Suppressor macrophage (primary cell): ENCODE measurements around the gene SAMSN1.
"Not testable (repeated sequence)": the region's sequence is repeated elsewhere in the genome, so short reads cannot be mapped to it uniquely, and the experiment has no call there.

Experiments
- DNase-seq, 4 experiments: peaks; one replicate each; pipeline ENCODE4 v3.0.0-alpha.2; 2020 to 2022

SAMSN1 gene

DNA sequence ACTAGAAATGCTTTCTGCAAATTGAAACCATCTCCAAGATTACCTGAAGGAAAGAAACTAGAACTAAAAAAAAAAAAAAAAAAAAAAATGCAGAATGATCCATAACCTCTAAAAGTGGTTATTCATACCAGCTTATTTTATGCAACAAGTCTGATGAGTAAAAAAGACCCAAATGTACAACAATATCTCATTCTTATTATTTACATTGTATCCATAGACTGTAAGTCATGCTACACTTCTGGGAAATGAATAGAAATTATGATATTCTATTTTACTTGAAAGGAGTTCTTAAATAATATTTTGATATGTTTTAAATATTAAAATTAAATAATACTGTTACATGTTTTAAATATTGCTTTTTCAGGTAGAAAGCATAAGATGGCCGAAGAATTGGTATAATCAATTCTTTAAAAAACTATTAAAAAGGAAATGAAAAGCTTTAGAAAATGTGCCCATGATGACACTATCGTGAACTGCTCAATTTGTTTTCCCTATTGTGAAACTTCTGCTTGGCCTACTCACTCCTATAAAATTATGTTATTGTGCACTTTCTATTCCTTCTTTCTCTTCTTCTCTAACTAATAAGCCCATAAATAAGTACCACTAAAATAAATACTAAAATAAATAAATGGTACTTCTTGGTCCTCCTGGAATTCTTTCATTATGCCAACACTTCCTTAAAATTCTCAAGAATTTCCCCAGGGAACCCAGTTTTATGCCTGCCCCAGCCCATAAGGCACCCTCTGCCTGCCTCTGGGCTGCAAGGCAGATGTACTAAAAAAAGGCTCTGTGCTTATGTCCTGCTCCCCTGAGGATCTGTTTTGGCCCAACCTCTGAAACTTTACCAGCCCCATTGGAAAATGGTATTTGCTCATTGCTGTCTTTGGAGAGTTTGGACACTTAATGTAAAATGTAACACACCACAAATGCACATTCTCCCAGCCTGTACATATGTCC lies 18.1 kb downstream of the SAMSN1 start:
- peak; percentile 31 to 78 (median 64) for DNase-seq

DNA sequence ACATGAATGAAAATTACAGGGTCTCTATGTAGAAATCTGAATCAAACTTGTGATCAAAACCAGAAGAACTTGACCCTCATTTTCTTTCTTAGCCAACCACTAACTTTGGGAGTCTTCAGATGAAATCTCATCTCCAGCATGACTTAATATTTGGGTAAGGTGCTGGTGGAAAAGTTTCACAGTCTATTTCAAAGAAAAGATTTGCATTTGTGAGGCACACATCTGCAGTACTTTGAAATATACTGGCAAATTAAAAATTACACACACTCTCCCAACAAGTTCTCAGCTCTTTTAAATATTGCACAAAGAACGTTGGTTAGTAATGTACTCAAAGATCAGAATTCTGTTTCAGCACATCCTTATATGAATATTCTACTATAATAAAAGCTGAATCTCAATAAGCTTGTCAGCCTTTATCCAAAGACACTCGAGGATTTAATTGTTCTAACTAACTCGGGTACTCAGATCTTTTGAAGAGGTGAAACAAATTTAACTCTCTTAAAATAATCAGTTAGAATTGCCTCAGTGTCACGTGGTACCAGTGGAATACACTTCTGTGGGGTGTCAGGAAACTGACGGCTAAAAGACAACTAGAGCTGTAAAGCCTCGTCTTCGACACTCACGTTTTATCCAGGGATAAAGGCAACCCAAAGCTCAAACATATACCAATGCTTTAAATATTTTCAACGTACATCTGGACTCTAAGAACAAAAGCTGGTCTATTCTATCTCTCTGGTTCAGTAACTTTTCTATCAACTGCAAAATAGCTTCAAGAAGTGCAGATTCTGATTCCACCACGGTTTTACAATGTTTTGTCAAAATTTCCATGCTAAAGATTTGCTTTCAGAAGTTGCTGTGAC lies 19.0 kb downstream of the SAMSN1 start:
- peak in 2 of 4 experiments; percentile 17 to 24 for DNase-seq

DNA sequence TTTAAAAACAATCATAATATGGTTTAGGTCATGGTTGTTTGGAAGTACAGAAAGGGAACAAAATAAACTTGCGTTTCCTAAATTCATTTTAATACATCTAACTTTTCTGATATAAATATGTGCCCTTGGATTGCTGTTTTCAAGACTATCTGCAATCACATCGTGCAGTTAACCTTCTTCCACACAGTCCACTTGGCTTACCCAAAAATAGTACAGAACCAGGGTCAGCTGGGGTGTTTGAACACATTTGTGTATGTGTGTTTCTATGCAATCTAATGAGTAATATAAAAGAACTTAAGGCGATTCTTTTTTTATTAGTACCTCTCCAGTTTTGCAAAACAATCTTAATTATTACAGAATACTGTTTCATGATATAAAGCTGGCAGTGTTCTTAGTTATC lies 19.9 kb downstream of the SAMSN1 start:
- peak in 2 of 4 experiments; percentile 25 to 42 for DNase-seq

DNA sequence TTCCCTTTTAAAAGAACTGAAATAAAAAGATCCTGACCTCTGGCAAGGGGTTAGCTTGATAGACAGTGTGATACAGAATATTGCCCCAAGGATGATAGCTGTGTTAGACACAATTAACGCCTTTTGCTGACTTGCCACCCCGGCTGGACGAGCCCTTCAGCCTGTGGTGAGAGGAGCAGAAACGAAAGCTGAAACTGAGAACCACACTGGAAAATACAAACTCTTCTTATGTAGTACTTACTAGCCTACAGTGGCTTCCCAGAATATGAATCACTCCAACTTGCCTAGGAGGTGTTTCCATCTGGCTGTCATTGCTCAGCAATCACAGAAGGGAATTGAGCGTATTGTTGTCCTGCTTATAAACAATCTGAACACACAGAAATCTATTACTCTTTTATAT lies 22.9 kb downstream of the SAMSN1 start:
- DNase-seq, result peak; percentile 63 to 87 (median 82)

DNA sequence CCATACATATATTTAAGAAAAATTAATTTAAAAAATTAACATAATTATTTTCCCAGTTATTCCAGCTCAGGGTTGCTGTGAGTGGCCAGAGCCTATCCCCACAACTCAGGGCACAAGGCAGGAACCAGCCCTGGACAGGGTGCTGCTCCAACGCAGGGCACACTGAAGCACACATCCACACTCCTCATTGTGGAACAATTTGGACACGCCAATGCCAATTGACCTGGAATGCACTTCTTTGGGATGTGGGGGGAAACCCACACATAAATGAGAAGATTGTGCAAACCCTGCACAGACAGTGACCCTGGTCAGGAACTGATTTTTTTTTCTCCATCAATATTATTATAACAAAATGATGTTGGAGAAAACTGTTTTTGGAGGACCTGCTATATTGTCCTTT lies 23.4 kb downstream of the SAMSN1 start:
- DNase-seq, result peak in 3 of 4 experiments; percentile 47 to 55 (median 51)

DNA sequence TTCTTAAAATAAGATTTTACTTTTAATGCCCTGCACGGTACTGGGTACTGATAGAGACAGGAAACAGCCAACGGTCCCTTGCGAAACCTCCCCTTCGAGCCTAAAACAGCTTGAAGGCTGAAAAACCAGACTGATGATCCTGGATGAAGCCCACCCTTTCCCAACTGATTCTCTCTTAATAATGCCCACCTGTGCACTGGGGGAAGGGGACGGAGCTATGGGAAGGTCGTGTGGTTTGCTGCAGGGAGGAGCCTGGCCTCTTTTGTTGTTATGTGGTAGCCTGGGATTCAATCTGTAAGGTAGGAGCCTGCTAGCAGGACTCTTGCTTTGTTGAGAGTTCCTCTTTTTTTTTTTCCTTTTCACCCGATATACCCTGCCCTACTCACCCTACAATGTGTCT lies 25.6 kb downstream of the SAMSN1 start:
- peak; percentile 52 to 74 (median 67) for DNase-seq

DNA sequence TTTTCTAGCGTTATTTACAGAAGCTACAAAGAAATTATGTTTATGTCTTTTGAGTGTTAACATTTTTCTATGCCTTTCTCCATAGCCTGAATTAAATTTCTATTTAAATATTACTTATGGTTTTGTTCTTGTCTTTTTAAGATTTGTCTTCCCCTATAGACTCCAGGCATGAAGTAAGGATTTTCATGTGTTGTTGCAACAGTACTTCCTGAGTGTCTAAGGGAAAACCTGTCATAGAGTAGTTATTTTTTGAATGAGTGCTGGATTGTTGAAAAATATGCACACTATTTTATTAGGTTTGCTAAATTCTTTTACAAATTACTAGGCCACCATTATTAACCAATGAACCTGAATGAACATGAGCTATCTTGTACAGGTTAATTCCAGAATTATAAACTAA lies 27.1 kb downstream of the SAMSN1 start:
- DNase-seq, result peak in 2 of 4 experiments; percentile 51 to 55

DNA sequence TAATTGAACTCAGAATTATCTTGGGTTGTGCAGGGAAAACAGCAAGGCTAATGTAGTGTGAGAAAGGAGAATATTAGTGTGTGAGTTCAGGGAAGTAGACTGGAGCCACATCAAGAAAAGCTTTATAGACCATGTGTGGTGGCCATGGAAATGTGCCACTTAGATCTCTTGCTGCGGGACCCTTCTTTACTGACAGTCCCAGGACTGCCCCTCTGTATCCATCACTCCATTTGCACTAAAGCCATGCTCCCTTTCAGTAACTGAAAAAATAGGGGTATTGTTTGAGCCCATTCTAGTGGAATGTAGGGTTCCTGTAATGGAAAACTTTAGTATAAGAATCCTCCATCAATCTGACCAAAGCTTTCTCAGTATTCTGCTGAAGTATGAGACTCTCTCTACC lies 32.3 kb downstream of the SAMSN1 start:
- no peak for DNase-seq

DNA sequence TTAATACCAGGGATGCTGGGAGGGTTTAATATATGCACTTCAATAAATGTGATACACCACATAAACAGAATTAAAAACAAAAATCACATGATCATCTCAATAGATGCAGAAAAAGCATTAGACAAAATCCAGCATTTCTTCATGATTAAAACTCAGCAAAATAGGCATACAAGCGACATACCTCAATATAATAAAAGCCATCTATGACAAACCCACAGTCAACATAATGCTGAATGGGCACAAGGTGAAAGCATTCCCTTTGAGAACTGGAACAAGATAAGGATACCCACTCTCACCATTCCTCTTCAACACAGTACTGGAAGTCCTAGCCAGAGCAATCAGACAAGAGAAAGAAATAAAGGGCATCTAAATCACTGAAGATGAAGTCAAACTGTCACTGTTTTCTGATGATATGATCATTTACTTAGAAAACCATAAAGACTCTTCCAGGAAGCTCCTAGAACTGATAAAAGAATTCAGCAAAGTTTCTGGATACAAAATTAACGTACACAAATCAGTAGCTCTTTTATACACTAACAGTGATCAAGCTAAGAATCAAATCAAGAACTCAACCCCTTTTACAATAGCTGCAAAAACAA lies 39.2 kb downstream of the SAMSN1 start:
- DNase-seq, result not testable (repeated sequence)

DNA sequence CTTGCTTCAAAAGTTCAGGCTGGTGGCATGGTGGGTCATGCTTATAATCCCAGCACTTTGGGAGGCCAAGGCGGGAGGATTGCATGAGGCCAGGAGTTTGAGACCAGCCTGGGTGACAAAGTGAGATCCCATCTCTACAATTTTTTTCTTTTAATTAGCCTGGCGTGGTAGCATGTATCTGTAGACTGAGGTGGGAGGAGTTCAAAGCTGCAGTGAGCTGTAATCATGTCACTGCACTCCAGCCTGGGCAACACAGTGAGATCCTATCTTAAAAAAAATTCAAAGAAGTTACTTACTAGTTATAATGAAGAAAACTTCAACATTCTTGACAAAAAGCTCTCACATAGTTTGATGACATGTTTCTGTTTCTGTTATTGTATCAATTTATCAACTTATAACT lies 45.2 kb downstream of the SAMSN1 start:
- DNase-seq, result no peak

DNA sequence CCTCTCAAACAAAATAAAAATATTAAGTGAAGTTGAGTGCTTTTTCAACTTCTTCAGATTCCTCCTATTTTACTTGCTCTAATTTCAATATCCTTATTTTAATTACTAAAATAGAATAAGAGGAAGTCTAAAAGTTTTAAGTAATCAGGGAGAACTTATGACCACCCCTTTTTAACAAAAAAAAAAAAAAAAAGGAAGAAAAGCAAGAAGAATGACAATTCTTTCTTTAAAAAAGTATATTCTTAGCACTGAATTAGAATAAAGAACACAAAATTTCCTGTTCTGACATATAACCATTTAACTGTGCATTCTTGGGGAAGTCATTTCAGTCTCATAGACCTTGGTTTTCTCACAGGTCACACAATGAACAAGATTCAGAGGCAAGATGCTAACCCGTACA lies 46.8 kb downstream of the SAMSN1 start:
- DNase-seq, result peak in 2 of 4 experiments; percentile 46 to 62

DNA sequence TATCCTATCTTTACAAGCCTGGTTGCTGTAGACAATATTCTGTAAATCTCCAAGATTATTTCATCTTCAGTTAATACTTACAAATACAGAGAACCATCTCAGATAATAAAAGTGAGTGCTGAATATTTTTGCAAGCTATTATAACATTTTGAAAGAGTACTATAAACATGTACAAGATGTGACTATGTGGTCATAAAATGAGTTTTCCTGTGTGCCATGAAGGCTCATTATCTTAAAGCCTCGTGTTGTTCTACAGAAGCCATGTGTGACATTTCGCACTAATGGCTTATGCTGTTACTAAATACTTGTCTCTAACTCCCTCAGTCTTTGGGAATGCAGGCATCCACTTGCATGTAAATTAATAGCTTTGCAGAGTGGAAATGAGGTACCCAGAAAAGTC lies 48.3 kb downstream of the SAMSN1 start:
- no peak for DNase-seq

DNA sequence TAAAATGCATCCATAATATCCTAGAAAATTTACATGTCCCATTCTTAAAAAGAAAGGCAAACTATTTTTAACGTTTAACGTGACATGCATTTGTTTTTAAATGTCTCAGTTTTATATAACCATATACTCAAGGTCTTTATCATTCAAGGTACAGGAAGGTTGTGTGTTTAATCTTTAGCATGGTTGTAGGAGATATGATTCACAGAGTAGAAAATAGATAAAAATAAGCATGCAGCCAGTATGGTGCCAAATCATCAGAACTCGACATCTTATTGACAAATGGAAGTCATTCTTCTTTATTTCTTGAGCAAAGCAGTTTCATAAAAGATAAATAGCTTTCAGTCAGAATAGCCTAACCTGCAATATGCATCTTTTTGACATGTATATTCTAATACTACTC lies 51.0 kb downstream of the SAMSN1 start:
- no peak for DNase-seq

DNA sequence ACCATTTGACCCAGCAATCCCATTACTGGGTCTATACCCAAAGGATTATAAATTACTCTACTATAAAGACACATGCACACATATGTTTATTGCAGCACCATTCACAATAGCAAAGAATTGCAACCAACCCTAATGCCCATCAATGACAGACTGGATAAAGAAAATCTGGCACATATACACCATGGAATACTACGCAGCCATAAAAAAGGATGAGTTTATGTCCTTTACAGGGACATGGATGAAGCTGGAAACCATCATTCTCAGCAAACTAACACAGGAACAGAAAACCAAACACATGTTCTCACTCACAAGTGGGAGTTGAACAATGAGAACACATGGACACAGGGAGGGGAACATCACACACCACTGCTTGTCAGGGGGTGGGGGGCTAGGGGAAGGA lies 51.9 kb downstream of the SAMSN1 start:
- DNase-seq, result not testable (repeated sequence)

DNA sequence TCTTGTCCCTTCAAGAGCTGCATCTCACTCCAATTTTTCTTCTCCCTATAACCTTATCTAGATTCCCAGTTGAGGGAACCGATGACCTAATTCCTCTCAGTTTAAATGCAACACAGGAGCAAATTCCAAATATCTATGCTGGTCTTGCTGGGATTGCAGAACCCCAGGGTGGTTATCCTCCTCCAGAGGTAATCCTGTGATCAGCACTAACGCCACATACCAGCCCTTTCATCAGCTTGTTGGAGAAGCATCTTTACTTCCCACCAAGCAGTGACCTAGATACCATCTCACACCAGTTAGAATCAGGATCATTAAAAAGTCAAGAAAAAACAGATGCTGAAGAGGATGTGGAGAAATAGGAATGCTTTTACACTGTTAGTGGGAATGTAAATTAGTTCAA lies 52.4 kb downstream of the SAMSN1 start:
- no peak for DNase-seq

DNA sequence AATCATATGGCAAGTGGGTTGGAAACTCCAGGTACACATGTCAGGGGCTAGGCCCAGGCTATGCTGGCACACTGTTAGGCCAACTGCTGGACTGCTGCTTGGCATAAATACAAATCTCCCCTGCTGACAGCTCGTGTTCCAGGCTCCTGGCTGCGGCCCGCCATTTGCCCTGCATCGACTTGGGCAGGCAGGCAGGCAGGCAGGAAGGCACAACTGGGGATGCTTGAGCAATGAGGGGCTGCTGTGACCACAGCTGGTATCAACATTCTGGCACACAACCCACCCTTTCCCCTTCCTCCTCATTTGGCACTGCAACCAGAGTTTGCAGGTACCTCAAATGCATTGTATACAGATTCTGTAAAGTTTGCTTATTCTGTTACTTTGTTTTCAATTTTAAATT lies 53.2 kb downstream of the SAMSN1 start:
- no peak for DNase-seq

DNA sequence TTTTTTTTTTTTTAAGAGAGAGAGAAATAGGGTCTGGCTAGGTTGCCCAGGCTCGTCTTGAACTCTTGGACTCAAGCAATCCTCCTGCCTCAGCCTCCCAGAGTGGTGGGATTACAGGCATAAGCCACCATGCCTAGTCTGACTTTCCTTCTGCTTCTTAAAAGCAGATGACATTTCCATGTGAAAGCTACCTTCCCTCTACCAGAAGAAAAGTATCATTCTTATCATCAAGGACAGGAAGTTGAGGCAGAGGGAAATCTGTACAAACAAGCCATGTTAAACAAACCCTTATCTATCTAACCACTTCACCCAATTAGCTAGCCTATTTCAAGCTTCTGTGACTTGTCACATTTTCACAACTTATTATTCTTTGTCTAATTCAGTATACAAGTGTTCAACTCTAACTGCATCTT lies 54.8 kb downstream of the SAMSN1 start:
- no peak for DNase-seq

DNA sequence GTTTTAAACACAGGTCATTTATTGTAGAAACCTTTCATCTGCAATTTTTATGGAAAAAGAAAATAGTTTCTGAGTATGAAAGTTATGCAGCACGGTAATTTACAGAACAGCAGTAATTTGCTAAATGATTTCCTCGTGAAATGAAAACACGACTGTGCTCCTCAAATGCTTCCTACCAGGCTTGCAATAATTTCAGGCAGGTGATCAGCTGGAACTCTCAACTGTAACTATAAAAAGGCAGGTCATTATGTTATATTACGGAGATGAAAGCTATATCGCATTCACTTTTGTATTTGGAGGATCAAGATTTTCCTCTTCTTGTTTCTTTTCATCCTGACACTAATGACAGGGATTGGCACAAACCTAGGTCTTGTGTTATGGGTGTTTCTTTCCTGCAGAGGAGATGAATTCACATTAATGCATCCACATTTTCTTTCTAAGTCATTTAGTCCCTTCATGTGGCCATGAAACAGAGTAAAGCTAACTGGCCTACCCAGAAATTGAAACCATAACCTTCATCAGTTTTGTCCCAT lies 57.4 kb downstream of the SAMSN1 start:
- no peak for DNase-seq

DNA sequence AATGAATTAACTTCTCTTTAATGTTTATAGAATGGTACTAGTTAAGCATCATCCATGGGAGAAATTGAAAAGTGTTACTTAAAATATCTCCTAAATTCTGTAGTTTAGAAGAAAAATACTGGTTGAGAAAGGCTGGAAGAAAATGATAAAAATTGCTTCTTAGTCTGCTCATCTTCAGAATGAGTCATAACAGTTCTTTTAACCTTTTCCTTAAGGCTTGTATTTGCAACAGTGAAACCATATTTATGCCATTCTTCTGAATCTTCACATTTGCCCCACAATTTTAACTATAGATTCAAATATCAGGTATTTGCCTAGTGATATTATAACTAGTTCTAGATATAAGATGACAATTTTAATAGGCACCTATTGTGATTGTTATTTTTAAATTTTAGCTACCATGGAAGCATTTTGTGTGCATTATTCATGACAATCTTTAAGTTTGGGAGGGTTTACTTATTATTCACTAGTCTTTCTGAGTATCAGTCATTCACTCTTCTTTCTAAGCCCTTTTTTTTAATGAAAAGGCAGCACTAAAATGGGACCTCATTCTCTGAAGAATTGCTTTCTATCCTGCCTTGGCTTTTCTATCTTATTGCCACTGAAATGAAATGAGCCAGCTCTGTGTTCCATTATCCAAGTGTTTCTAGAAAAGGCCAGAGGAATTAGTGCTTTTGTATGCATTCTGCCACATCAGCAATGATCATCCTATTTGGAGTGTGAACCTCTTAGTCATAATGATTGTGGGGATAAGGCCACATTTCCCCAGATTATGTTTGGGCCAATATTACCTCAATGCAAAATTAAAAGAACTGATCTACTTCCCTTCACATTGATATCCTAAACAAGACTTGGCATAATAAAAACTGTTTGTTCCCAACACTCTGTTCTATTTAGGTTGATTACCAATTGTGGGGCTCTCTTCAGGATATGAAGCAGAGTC lies 58.4 kb downstream of the SAMSN1 start:
- no peak for DNase-seq

DNA sequence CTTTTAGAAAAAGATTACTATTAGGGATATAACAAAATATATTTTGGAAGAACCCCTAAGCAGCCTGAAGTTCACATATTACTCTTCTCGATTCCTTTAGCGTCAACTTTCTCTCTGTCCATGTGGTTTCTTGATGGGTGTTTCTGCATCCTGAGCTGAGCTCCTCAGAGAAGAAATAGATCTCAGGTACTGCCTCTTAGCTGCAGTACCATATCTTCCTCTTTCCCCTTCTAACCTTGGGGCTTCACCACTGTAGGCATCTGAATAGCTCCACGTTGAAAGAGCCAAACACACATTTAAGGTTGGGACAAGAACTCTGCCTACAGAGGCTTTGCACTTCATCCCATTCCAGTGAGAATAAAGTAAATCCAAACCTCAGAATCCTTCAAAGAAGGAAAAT lies 59.2 kb downstream of the SAMSN1 start:
- no peak for DNase-seq

DNA sequence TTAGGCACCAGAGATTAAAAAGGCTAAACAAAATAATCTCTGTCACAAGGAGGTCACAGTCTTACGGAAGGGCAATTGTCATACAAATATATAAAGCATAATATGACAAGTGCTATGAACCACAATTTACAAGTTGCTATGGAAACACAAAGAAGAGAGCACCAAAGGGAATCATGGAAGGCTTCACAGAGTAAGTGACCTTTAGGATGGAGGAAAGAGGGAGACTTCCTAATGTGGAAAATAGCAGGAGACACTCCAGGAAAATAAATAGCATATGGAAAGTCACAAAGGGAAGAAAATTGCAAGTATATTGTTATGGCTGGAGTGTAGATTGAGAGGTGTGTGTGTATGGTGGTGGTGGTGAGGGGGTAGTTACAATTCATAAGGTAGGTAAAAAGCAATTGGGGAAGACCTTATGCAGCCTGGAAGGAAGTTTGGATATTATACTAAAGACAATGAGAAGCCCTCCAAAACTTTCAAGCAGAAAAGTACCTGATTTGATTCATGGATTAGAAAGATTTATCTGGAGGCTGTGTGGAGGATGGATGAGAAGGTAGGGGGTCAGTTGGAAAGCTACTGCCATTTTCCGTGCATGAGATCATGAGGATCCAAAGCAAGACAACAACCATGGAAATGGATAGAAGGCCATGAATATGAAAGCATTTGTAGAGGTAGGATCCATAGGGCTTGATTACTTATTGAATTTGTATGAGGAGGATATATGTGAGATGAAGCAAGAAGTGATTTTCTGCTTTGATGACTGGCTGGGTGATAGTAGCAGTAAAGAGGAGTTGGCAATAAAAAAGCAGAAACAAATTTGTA lies 61.7 kb downstream of the SAMSN1 start:
- DNase-seq, result no peak
